Heart right ventricle (tissue), 16 donors: ENCODE data around the gene DEAF1. TPM values are rescaled to one million over a fixed set of nuclear protein-coding genes. Genes with fewer than 3 reads are reported as not detected.

ENCODE experiments used
- ATAC-seq, 8 donors: fragments of 200-7000 bp; cut with Tn5 transposase; one replicate each; pipeline ENCODE4 v1.9.1; 2020; ENCODE audit warnings: mild to moderate bottlenecking in 8 of 8, moderate library complexity in 8 of 8, moderate number of reproducible peaks in 1 of 8
- DNase-seq, 2 donors: peaks; one replicate each; pipeline ENCODE4 v3.0.0-alpha.2; 2020
- H3K27ac ChIP-seq, 10 donors: fragments of 200-600 bp; sonication (generic) in 2 of 10; one replicate each; pipeline versions ENCODE4 v1.5.0 to v1.8.0; 2020 to 2022; ENCODE audit warnings: mild to moderate bottlenecking in 3 of 10
- H3K27me3 ChIP-seq, 7 donors: fragments of 200-600 bp; one replicate each; pipeline ENCODE4 v1.8.0; 2021 to 2022; ENCODE audit warnings: mild to moderate bottlenecking in 2 of 7
- H3K36me3 ChIP-seq, 9 donors: fragments of 200-600 bp; sonication (generic) in 1 of 9; one replicate each; pipeline versions ENCODE4 v1.5.0 to v1.8.0; 2020 to 2022; ENCODE audit warnings: mild to moderate bottlenecking in 2 of 9
- H3K4me1 ChIP-seq, 9 donors: fragments of 200-600 bp; sonication (generic) in 1 of 9; one replicate each; pipeline versions ENCODE4 v1.5.0 to v1.8.0; 2020 to 2022; ENCODE audit warnings: mild to moderate bottlenecking in 4 of 9
- H3K4me3 ChIP-seq, 10 donors: fragments of 200-600 bp; sonication (generic) in 2 of 10; one replicate each; pipeline versions ENCODE4 v1.5.0 to v1.8.0; 2020 to 2022; ENCODE audit warnings: mild to moderate bottlenecking in 7 of 10, moderate library complexity in 2 of 10
- H3K9me3 ChIP-seq, 11 donors: fragments of 200-600 bp in 10 of 11; sonication (generic) in 2 of 11; one replicate each; pipeline versions ENCODE4 v1.5.0 to v1.8.0; 2013 to 2022; ENCODE audit warnings: mild to moderate bottlenecking in 2 of 11, control low read depth in 1 of 11, moderate library complexity in 1 of 11
- WGBS, 2 donors: extraction: QIAGEN DNeasy Blood & Tissue Kit; methylation state at CpG; one replicate each; pipeline ENCODE4 v1.1.7; 2013; ENCODE audit warnings: inconsistent platforms in 1 of 2; 5-methylcytosine and 5-hydroxymethylcytosine counted together
- intact Hi-C, 10 donors: fragments of 100-400 bp; cut with DNase I; formaldehyde crosslinking; loops; one replicate each; pipeline versions ENCODE4 v1.11.1 to v1.14.2; 2022
- polyA plus RNA-seq, 2 donors: library from polyadenylated mRNA; stranded (reverse); fragments of 200-250 nt; gene quantifications; one replicate each; pipeline ENCODE4 v1.2.3, GENCODE V29; 2013
- total RNA-seq, 10 donors: library from RNA; stranded (reverse); fragmentation: NEBNext Ultra II Directional in 3 of 10; extraction: Animal tissue kit (Norgen Biotek cat#: 25700) in 3 of 10; gene quantifications; one replicate each; pipeline versions ENCODE4 v1.2.1 to v1.2.4, GENCODE V29; 2021 to 2023
- TF ChIP-seq, protein P1 (sequence below), 9 donors: fragments of 200-600 bp; sonication (generic) in 2 of 9; IDR thresholded peaks; one replicate each; pipeline versions ENCODE4 v1.5.0 to v1.8.0; 2021 to 2022; ENCODE audit warnings: antibody characterized with exemption in 9 of 9, mild to moderate bottlenecking in 5 of 9, moderate library complexity in 1 of 9
- donor health status: Arrhythmogenic right ventricular cardiomyopathy.
- donor health status: ischemic (EF 13 %, LVEDD 7.1; RV severe dilation, severe dysfunction).
- donor health status: healthy with polysubstance abuse.
- donor health status: DM: no; HTN: yes; CAD: no.
- donor health status: DM: no; HTN: no; CAD: no.
- donor health status: ischemic (EF 25% LVEDD 6.9; RV normal size, moderate dysfunction).
- donor health status: ischemic (EF 25% LVEDD 5.7; RV mildly dilated, moderate dysfunction).
- donor health status: healthy.
- donor health status: DM: yes; HTN: yes; CAD: no.
- donor health status: Ischemic cardiomyopathy.
- donor health status: ischemic (EF 35%, LVEDD 5.7; RV mildly dilated, moderate dysfunction).
- donor health status: nonischemic (EF 11% LVEDD 7.7; RV severe dilation, severe dysfunction).
- donor health status: DM: yes; HTN: yes; CAD: no.
- donor health status: PGD.
- donor health status: ischemic (EF 29% LVEDD 5.4; RV normal size, mild dysfunction).
- donor health status: nonischemic (EF 23%, LVEDD 6.1; RV moderate dilation, normal function).

Gene DEAF1
- total and polyA plus RNA-seq, 12 donors = 11.0 to 39.9 (median 17.0) TPM

DNA sequence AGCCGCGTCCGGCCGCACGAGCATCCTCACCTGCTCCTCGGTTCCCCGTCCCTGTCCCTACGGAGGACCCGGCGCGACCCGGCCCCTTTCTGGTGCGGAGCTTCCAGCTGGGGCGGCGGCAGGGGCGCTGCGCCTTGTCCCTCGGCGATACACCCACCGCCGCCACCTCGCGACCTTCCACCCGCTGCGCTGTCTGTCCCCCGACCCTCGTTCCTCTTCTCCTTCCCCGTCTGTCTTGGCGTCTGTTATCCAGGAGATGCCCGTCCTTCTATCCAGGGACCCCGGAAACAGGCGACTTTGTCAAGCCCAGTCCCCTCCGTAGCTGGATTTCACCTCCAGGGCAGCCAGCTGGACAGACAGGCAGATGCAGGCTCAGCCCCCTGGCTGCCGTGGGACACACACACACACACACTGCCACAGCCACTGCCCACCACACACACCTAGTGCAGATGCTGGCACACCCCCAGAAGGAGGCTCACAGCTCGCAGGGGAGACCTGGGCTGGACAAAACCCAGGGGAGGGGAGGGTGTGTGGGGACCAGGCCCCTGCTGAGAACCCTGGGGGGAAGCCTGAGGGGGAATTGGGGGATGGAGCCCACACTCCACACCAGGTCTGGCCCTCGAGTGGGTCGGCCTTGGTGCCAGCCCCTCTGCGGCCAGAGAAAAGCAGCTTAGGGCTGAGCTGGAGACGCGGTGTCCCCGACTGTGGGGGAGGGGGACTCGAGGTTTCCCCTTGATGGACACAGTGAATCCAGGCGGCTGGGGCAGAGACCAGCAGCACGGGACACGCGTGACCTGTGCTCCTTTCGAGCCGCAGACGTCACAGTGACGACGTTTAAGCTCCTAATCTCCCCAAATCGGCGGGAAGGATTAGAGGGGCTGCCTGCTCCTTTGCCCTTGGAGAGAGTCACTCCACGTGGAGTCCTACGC lies 57.2 kb downstream of the DEAF1 start:
- intact Hi-C loops = no loop called here
- 22 to 24% methylated on average over 54 to 55 of the region's 55 CpGs for WGBS, 2 donors
- Histone ChIP-seq H3K36me3 (peaks cover 0 to 12% (median 0%) of the 10 kb centered on the region in 9 donors), H3K4me3 (peak overlapping the region in 7 of 10 donors; percentile 14 to 42 (median 26)), H3K27ac (no peak overlapping the region), H3K4me1 (peaks cover 4 to 30% (median 24%) of the 10 kb centered on the region in 9 donors), H3K9me3 (no peaks in the 10 kb centered on the region), H3K27me3 (peaks cover 19 to 53% (median 40%) of the 10 kb centered on the region in 7 donors)
- TF ChIP-seq, protein P1, sequence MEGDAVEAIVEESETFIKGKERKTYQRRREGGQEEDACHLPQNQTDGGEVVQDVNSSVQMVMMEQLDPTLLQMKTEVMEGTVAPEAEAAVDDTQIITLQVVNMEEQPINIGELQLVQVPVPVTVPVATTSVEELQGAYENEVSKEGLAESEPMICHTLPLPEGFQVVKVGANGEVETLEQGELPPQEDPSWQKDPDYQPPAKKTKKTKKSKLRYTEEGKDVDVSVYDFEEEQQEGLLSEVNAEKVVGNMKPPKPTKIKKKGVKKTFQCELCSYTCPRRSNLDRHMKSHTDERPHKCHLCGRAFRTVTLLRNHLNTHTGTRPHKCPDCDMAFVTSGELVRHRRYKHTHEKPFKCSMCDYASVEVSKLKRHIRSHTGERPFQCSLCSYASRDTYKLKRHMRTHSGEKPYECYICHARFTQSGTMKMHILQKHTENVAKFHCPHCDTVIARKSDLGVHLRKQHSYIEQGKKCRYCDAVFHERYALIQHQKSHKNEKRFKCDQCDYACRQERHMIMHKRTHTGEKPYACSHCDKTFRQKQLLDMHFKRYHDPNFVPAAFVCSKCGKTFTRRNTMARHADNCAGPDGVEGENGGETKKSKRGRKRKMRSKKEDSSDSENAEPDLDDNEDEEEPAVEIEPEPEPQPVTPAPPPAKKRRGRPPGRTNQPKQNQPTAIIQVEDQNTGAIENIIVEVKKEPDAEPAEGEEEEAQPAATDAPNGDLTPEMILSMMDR (IDR thresholded peaks at IDR 0.05) = no peak
- ATAC-seq = no peak
- DNase-seq = no peak

DNA sequence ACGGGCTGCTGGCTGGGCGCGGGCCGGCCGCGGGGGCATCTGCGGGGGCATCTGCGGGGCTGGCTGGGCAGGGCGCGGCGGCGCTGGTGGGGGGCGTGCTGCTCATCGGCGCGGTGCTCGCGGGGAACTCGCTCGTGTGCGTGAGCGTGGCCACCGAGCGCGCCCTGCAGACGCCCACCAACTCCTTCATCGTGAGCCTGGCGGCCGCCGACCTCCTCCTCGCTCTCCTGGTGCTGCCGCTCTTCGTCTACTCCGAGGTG lies 57.8 kb downstream of the DEAF1 start:
- intact Hi-C loops = no loop called here
- H3K9me3 ChIP-seq = no peaks in the 10 kb centered on the region
- TF ChIP-seq, protein P1 (IDR thresholded peaks at IDR 0.05) = no peak
- no peak overlapping the region for H3K27ac ChIP-seq
- DNase-seq (no peak), ATAC-seq (no peak)
- 2 to 3% methylated on average over 22 to 34 of the region's 34 CpGs for WGBS, 2 donors
- H3K27me3 ChIP-seq = peaks cover 19 to 53% (median 40%) of the 10 kb centered on the region in 7 donors
- peaks cover 0 to 11% (median 0%) of the 10 kb centered on the region in 9 donors for H3K36me3 ChIP-seq
- H3K4me3 ChIP-seq = peak overlapping the region in 7 of 10 donors; percentile 14 to 42 (median 26)
- peaks cover 4 to 30% (median 24%) of the 10 kb centered on the region in 9 donors for H3K4me1 ChIP-seq

DNA sequence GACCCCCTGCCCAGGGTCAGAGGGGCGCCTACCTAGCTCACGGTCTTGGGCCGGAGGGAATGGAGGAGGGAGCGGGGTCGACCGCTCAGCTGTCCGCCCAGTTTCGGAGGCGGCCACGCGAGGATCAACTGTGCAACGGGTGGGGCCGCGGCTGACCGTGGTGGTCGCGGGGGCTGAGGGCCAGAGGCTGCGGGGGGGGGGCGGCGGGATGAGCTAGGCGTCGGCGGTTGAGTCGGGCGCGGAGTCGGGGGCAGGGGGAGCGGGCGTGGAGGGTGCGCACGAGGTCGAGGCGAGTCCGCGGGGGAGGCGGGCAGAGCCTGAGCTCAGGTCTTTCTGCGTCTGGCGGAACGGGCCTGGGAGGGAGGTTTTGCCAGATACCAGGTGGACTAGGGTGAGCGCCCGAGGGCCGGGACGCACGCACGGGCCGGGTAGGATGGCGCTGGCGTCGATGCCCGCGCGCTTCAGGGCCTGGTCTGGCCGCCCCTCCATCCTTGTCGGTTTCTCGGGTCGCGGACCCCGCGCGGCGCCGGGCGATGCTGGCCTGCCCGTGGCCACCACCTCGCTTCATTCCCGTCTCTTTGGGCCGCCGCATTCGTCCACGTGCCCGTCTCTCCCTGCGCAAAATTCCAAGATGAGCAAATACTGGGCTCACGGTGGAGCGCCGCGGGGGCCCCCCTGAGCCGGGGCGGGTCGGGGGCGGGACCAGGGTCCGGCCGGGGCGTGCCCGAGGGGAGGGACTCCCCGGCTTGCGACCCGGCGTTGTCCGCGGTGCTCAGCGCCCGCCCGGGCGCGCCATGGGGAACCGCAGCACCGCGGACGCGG lies 58.3 kb downstream of the DEAF1 start, which contains the start of gene DRD4:
Gene DRD4 (plus strand): TSS at position 759 of the 822 bp plus-strand sequence. CDS start 36 bp downstream, at position 795.
- ATAC-seq (peak in 7 of 8 donors; percentile 21 to 62 (median 58)), DNase-seq (no peak)
- no peaks in the 10 kb centered on the region for H3K9me3 ChIP-seq
- 10 to 12% methylated on average over 95 to 99 of the region's 100 CpGs for WGBS, 2 donors
- peaks cover 4 to 30% (median 24%) of the 10 kb centered on the region in 9 donors for H3K4me1 ChIP-seq
- intact Hi-C loops = no loop called here
- H3K27ac ChIP-seq = no peak within 1 kb of the TSS
- peak within 1 kb of the TSS in 9 of 10 donors; percentile 14 to 42 (median 26) for H3K4me3 ChIP-seq
- TF ChIP-seq, protein P1 (IDR thresholded peaks at IDR 0.05) = no peak
- H3K27me3 ChIP-seq = peaks cover 19 to 53% (median 40%) of the 10 kb centered on the region in 7 donors
- peaks cover 0 to 5% (median 0%) of the 10 kb centered on the region in 9 donors for H3K36me3 ChIP-seq

DNA sequence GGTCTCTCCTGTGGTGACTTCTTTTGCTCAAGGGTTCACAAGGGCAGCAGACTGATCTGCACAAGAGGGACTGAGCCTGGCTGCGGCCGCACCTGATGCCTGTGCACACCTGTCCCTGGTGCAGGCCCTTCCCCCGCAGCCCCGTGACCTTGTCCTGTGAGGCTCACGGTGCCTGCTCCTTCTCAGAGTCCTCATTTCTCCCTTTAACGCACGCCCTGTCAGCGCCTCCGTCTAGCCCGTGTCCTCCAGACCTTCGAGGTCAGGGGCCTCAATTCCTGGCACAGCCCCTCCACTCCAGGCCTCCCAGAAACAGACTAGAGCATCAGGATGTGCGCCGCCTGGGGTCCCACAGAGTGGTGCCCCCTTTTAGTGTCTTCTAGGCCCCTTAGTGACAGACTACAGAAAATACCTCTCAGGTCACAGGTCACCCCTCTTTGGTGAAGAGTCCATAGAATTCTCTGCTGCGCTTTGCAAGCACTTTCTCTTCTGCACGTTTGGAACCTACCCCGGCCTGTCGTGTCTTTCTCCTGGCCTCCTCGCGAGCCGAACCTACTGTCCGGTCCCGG lies 59.0 kb downstream of the DEAF1 start:
- H3K4me3 ChIP-seq = no peak overlapping the region
- intact Hi-C loops = no loop called here
- TF ChIP-seq, protein P1 (IDR thresholded peaks at IDR 0.05) = no peak
- peaks cover 4 to 30% (median 24%) of the 10 kb centered on the region in 9 donors for H3K4me1 ChIP-seq
- H3K9me3 ChIP-seq = no peaks in the 10 kb centered on the region
- H3K27ac ChIP-seq = no peak overlapping the region
- ATAC-seq = no peak
- whole genome bisulfite sequencing, 2 donors = 67 to 69% methylated on average over 22 of the region's 22 CpGs
- peaks cover 19 to 51% (median 40%) of the 10 kb centered on the region in 7 donors for H3K27me3 ChIP-seq
- H3K36me3 ChIP-seq = no peaks in the 10 kb centered on the region
- no peak for DNase-seq
